ENCODE data around the gene IGSF3.

IGSF3 gene

GRCh38 chr1:116545359-116545705, 122.2 kb downstream of the IGSF3 start:
- DNase-seq: no peak

- no peak for DNase-seq
Measured at GRCh38 chr1:116544588-116545358, 122.8 kb downstream of the IGSF3 start.

GRCh38 chr1:116540088-116540487, 127.4 kb downstream of the IGSF3 start:
- no peak for DNase-seq

GRCh38 chr1:116538544-116538943, 129.0 kb downstream of the IGSF3 start:
- no peak for DNase-seq

- no peak for DNase-seq
Measured at GRCh38 chr1:116537898-116538297, 129.6 kb downstream of the IGSF3 start.

GRCh38 chr1:116537040-116537831, 130.3 kb downstream of the IGSF3 start:
- DNase-seq: no peak

GRCh38 chr1:116534014-116534739, 133.4 kb downstream of the IGSF3 start:
- no peak for DNase-seq

GRCh38 chr1:116533429-116533820, 134.1 kb downstream of the IGSF3 start:
- DNase-seq: no peak

- no peak for DNase-seq
Measured at GRCh38 chr1:116532671-116533428, 134.7 kb downstream of the IGSF3 start.

- DNase-seq: no peak
Measured at GRCh38 chr1:116531917-116532316, 135.6 kb downstream of the IGSF3 start.

GRCh38 chr1:116529681-116530080, 137.9 kb downstream of the IGSF3 start:
- DNase-seq: no peak

GRCh38 chr1:116529199-116529631, 138.3 kb downstream of the IGSF3 start:
- no peak for DNase-seq

GRCh38 chr1:116528329-116529083, 139.0 kb downstream of the IGSF3 start:
- no peak for DNase-seq

GRCh38 chr1:116525440-116525839, 142.1 kb downstream of the IGSF3 start:
- DNase-seq: no peak
